ENCODE measurements around the gene CHMP4A. TPM values are rescaled to one million over a fixed set of nuclear protein-coding genes. Genes with fewer than 3 reads are reported as not detected.

Gene CHMP4A
- polyA plus RNA-seq, 1 donor (not counting 4 experiments of a cell fraction or from before 2014, with no cell fraction given) = 54.5 TPM

GRCh38 chr14:24237463-24237955 is 24.2 kb upstream of the CHMP4A start:
- Histone ChIP-seq H3K27ac (ENCODE audit: control insufficient read depth, insufficient read depth, low read length) (no peak overlapping the region), H3K4me1 (ENCODE audit: control insufficient read depth, extremely low read depth, insufficient read depth, low read length) (peaks cover 62% of the 10 kb centered on the region)
- dilution Hi-C loops (cut with MboI; ENCODE audit: extremely low pct_ligation_motif_present, low sequenced_read_pairs) = no loop called here

GRCh38 chr14:24236689-24237462 is 23.6 kb upstream of the CHMP4A start:
- Histone ChIP-seq H3K4me3 (ENCODE audit: control insufficient read depth in 2 of 3, extremely low read depth in 1 of 3, insufficient read depth in 2 of 3, low read depth in 1 of 3, low read length in 3 of 3) (no peak overlapping the region), H3K36me3 (ENCODE audit: control insufficient read depth in 2 of 2, extremely low read depth in 1 of 2, insufficient read depth in 2 of 2, low read length in 2 of 2) (peaks cover 25 to 58% of the 10 kb centered on the region in 2 experiments), H3K9me3 (ENCODE audit: control insufficient read depth, low read depth, low read length) (no peaks in the 10 kb centered on the region), H3K9me1 (ENCODE audit: control insufficient read depth, extremely low read depth, insufficient read depth, low read length) (no peaks in the 10 kb centered on the region), H3K9ac (ENCODE audit: control insufficient read depth, extremely low read depth, insufficient read depth, low read length) (no peak overlapping the region), H3K4me1 (ENCODE audit: control insufficient read depth, extremely low read depth, insufficient read depth, low read length) (peaks cover 62% of the 10 kb centered on the region), H3K27ac (ENCODE audit: control insufficient read depth, insufficient read depth, low read length) (no peak overlapping the region), H3K4me2 (ENCODE audit: control insufficient read depth, extremely low read depth, insufficient read depth, low read depth, low read length) (no peak overlapping the region), H3K79me2 (ENCODE audit: control insufficient read depth, insufficient read depth, low read length) (peaks cover 41% of the 10 kb centered on the region), H2AFZ (ENCODE audit: control insufficient read depth, low read length) (no peak overlapping the region), H4K20me1 (ENCODE audit: control insufficient read depth, extremely low read depth, insufficient read depth, low read length) (no peaks in the 10 kb centered on the region), H3K27me3 (ENCODE audit: control insufficient read depth, extremely low read depth, insufficient read depth, low read length) (no peaks in the 10 kb centered on the region)
- dilution Hi-C loops (cut with MboI; ENCODE audit: extremely low pct_ligation_motif_present, low sequenced_read_pairs) = no loop called here
- no peak for DNase-seq (ENCODE audit: low read depth, low spot score)
- TF ChIP-seq CTCF (optimal IDR thresholded peaks at IDR 0.05 in 1 of 3, IDR thresholded peaks at IDR 0.05 in 1 of 3, conservative IDR thresholded peaks at IDR 0.05 in 1 of 3; ENCODE audit: extremely low read depth in 1 of 3, insufficient read depth in 2 of 3, low read length in 3 of 3) (no peak), EZH2 (IDR thresholded peaks at IDR 0.05; ENCODE audit: low read length) (no peak)
- no peak for FAIRE-seq

More at GRCh38 chr14:24237463-24237955, 24.2 kb upstream of the CHMP4A start:
- Histone ChIP-seq H3K36me3 (ENCODE audit: control insufficient read depth in 2 of 2, extremely low read depth in 1 of 2, insufficient read depth in 2 of 2, low read length in 2 of 2) (peaks cover 25 to 58% of the 10 kb centered on the region in 2 experiments), H4K20me1 (ENCODE audit: control insufficient read depth, extremely low read depth, insufficient read depth, low read length) (no peaks in the 10 kb centered on the region), H3K9me1 (ENCODE audit: control insufficient read depth, extremely low read depth, insufficient read depth, low read length) (no peaks in the 10 kb centered on the region), H3K4me3 (ENCODE audit: control insufficient read depth in 2 of 3, extremely low read depth in 1 of 3, insufficient read depth in 2 of 3, low read depth in 1 of 3, low read length in 3 of 3) (no peak overlapping the region), H3K4me2 (ENCODE audit: control insufficient read depth, extremely low read depth, insufficient read depth, low read depth, low read length) (no peak overlapping the region), H3K9me3 (ENCODE audit: control insufficient read depth, low read depth, low read length) (no peaks in the 10 kb centered on the region), H2AFZ (ENCODE audit: control insufficient read depth, low read length) (no peak overlapping the region), H3K27me3 (ENCODE audit: control insufficient read depth, extremely low read depth, insufficient read depth, low read length) (no peaks in the 10 kb centered on the region), H3K79me2 (ENCODE audit: control insufficient read depth, insufficient read depth, low read length) (peaks cover 40% of the 10 kb centered on the region), H3K9ac (ENCODE audit: control insufficient read depth, extremely low read depth, insufficient read depth, low read length) (no peak overlapping the region)
- FAIRE-seq (no peak), DNase-seq (ENCODE audit: low read depth, low spot score) (no peak)
- no peak for TF ChIP-seq CTCF (optimal IDR thresholded peaks at IDR 0.05 in 1 of 3, IDR thresholded peaks at IDR 0.05 in 1 of 3, conservative IDR thresholded peaks at IDR 0.05 in 1 of 3; ENCODE audit: extremely low read depth in 1 of 3, insufficient read depth in 2 of 3, low read length in 3 of 3)
- TF ChIP-seq EZH2 (IDR thresholded peaks at IDR 0.05; ENCODE audit: low read length) = no peak

All from keratinocyte (primary cell).